SW 1271 (cell line): ENCODE measurements around the gene PACSIN2.
"Not testable (repeated sequence)": the region's sequence is repeated elsewhere in the genome, so short reads cannot be mapped to it uniquely, and the experiment has no call there.

Experiments
- DNase-seq, 2 experiments: peaks; one replicate each; lab custom pipeline; 2025; lab: John Stamatoyannopoulos, UW

PACSIN2 gene

DNA sequence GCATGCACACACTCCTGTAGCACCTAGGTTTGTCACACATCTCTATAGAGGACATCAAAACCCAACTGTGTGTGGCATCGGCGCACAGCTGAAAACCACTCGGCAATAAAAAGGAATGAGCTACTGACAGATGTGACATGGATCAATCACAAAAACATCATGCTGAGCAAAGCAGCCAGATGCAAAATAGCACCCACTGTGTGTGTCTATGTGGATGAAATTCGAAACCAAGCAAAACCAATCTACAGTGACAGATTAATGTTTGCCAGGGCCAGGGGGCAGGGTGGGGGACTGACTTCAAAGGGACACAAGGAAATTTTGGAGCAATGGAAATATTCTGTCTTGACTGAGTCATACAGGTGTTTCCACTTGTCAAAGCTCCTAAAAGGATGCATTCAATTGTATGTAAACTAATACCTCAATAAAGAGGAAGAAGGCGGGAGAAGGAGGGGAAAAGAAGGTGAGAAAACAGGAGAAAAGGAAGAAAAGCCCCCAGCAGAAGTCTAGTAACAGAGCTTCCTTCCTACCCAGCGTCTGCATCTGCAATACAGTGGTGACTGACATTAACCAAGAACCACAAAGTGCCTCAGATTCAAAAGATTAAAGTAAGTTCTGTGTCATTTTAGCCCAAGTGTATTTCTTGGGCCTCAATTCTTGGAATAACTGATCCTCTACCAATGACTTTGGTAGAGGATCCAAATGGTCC, 49.8 kb downstream of the PACSIN2 start:
- DNase-seq = no peak

DNA sequence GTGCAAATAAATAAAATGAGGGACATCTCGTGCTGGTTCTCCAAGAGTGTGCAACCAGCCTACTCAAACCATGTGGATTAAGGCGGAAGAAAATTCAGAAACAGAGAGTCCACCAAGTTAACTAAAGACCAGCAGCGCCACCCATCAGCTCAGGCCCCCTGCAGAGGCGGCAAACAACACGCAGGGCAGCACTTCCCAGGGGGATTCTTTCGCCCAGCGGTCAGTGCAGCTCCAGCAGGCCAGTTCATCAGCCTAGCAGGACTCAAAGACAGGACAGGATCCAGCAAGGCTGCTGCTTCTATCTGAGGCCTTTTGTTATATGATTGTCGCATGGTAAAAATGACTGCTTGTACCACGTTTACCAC, 51.7 kb downstream of the PACSIN2 start:
- DNase-seq = no peak

DNA sequence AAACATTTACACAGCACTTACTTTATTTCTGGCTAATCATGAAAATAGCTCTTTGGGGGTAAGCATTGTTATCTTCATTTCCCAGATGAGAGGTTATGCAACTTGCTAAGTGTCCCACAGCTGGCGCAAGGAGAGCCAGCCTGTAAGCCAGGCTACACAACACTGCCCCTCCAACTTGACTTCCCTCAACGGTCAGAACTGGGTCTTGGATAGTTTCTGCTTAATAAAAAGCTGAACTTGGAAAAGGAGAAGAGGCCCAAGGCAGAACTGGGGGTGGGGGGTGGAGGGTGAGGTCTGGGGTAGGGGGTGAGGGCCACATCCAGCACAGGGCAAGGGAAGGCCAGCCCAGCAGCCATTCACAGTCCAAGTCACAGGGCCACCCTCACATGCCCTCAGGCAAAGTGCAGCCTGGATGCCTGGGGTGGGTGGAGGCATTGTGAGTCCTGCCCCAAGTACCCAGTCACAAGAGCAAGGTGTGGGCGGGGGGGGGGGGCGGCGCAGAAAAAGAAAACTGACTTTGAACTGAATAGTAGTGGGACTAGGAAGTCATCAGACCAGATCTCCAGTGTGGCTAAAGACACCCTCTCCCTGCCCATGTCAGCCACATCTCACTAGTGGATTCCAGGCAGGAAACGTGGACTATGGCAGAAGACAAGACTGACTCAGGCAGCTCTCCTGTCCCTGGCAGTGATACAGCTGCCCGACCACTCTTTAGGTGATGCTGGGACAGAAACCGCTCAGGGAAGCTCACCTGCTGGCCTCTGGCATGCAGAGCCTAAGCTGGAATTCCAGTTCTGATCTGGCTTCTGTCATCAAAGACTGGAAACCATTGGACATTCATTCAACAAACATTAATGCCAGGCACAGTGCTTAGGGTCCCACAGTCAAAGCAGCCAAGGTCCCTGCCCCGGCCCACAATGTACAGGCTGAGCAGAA, 52.4 kb downstream of the PACSIN2 start:
- no peak for DNase-seq

GRCh38 chr22:42961810-42962209, 53.1 kb downstream of the PACSIN2 start:
- DNase-seq = no peak

DNA sequence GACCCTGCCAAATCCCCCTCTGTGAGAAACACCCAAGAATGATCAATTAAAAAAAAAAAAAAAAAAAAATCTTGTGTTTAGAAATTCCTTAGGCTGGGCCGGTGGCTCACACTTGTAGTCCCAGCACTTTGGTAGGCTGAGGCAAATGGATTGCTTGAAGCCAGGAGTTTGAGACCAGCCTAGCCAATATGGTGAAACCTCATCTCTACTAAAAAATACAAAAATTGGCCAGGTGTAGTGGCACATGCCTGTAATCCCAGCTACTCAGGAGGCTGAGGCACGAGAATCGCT, 53.6 kb downstream of the PACSIN2 start:
- DNase-seq = not testable (repeated sequence)

DNA sequence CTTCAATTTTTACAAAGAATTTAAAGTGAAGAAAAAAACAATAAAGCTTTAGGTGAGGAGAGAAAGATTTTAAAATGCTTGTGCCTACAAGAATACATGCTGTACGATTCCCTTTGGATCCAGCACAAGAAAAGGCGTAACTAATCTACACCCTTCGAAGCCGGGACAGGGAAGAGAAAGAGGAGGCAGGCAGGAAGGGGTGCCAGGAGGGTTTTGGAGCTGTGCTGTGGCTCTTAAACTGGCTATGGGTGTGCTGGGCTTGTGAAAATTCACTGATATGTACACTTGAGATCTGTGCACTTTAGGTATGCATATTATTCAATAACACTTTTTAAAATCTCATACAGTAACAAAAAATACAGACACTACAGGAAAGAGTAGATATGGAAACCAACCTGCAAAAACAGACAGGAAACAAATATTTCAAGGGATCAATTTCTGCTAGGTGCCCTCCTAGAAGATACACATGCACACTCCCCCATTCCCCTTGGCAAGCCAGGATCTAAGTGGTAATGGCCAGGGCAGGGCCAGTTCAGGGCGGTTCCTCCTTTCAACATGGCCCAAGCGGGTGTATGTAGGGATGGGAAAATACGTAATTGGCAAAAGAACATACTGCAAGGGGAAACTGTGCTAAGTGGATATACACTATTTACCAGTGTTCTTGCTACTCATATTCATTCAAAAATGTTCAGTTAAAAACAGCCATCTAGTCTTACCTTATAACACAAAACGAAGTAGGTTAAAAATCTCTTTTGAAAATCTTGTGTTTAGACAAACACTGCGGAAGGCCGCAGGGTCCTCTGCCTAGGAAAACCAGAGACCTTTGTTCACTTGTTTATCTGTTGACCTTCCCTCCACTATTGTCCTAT, 54.2 kb downstream of the PACSIN2 start:
- DNase-seq = no peak

- DNase-seq = peak; percentile 15 to 81
These were observed 55.1 kb downstream of the PACSIN2 start for GRCh38 chr22:42959576-42960509.

GRCh38 chr22:42958937-42959336, 56.0 kb downstream of the PACSIN2 start:
- no peak for DNase-seq

DNA sequence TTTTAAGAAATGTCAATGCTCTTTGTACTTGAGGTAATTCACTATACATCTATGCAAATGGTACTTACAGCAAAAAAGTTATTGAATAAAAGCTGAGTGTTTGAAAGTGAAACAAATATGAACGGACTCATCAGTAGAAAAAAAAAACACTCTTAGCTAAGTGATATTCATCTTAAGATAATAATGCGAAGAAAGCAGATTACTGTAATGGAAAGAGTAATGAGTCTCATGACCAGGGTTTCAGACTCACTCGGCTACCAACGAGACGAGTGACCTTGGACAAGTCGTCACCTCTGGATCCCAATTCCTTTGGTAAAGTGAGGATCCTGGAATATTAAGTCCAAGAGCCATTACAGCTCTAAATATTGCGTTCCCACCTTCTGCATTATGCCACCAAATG, 57.0 kb downstream of the PACSIN2 start:
- DNase-seq = no peak

GRCh38 chr22:42957544-42957943, 57.4 kb downstream of the PACSIN2 start:
- DNase-seq = no peak

- DNase-seq = no peak
These were observed 59.1 kb downstream of the PACSIN2 start for GRCh38 chr22:42955848-42956247.

GRCh38 chr22:42955087-42955635, 59.8 kb downstream of the PACSIN2 start:
- DNase-seq = no peak

DNA sequence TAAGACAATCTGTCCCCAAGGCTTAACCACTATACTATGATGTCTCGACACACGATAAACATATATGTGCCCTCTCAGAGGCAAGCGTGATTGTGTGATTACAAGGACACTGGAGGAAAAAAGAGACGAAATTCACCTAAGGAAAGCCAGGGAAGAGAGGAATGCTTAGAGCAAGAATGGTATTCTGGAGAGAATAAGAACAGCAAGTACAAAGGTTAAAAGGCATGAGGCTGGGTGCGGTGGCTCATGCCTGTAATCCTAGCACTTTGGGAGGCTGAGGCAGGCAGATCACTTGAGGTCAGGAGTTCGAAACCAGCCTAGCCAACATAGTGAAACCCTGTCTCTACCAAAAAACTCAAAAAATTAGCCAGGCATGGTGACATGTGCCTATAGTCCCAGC, 61.2 kb downstream of the PACSIN2 start:
- DNase-seq = not testable (repeated sequence)

DNA sequence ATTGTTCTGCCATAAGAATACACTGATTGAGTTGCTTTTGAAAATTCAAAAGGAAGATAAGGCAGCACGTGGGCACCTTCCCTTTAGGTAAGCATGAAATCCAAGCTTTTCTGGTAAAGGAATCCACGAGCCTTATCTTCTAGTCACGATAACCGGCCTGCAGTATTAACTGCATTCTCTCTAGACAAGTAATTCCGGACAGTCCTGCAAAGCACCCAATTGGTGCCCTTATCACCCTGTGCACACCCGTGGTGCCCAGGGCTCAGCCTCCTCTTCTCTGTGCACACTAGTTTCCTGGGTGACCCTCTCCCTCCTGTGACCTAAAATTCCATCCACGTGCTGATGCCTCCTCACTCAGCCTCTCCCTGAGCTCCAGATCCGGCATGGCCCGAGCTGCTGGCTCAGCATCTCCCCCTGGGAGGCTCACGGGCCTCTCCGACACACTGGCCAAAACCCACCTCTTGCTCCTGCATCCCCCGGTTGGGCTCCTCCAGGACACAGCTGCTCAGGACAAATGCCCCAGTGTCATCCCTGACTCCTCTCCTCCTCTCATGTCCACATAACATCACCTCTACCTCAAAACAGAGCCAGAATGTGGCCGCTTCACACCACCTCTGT, 63.7 kb downstream of the PACSIN2 start:
- DNase-seq = no peak

DNA sequence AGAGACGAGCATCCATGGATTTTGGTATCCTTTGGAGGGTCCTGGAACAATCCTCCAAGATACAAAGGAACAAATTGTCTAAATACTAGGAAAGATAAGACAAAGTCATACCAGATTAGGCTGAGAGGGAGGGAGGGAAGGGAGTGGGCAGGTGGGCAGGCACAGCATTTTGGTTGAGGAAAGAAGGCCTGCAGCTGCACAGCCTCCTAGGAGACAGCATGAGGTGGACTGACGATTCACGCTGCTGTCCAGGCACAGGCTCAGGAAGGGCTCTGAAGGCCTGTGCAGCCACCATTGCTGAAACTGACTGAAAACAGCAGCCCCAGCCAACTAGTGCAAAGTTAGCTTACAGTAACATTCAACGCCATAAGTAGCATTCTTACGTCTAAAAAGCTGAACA, 64.7 kb downstream of the PACSIN2 start:
- no peak for DNase-seq

DNA sequence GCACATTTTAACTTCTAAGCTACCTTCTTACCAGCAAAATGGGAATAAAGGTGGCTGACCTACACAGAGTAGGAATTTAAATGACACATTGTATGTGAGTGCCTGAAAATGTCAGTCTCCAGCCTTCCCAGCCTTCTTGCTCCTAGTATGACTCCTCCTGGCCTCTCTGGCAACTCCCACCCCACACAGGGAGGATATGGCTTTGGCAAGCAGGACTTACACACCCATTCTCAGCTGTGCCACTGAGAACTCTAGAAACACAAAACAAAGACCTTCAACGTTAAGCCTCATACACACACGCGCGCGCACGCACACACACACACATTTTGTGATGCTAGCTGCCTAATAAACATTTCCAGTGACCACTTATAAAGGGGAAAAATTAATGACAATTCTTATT, 65.8 kb downstream of the PACSIN2 start:
- no peak for DNase-seq

- no peak for DNase-seq
These were observed 66.7 kb downstream of the PACSIN2 start for GRCh38 chr22:42948294-42948693.

GRCh38 chr22:42947211-42947990, 67.5 kb downstream of the PACSIN2 start:
- DNase-seq = peak in 1 of 2 experiments; percentile 41

DNA sequence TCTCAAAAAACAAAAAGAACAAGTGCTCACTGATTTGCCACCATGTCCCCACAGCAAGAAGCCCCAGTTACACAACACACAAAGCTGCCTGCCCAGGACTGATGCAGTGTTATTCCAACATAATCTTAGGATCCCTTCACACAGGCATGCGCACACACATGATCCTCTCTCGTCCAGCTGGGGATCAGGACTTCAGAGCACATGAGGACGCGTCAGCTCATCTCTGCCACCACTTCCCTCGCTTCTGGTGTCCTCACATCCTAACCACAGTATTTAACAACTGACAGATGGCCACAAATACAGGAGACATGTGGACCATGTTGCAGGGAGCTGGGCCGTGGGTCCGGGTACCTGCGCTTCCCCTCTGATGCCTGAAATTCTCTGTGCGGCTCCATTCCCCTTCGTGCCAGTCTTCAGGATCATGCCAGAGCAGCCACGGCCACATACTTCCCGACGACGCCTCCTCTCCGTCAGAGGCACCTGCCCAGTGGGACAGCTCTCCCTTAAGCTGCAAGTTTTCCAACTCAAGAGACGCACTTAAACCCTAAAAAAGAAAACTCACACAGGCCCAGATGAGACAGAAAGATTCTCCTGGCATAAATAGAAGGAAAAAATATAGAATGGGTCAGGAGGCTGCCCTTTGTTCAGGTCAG, 68.3 kb downstream of the PACSIN2 start:
- DNase-seq = no peak
